Tibial nerve (tissue), 4 donors: ENCODE data around the gene AKT3. TPM values are rescaled to one million over a fixed set of nuclear protein-coding genes. Genes with fewer than 3 reads are reported as not detected.

Source experiments
- DNase-seq, 2 donors: peaks; one replicate each; pipeline ENCODE4 v3.0.0-alpha.2; 2019; ENCODE audit warnings: low spot score in 2 of 2
- H3K27ac ChIP-seq, 4 donors: fragments of 200-600 bp; sonication (generic) in 3 of 4; one replicate each; pipeline ENCODE4 v1.5.1; 2017 to 2019; ENCODE audit warnings: mild to moderate bottlenecking in 1 of 4
- H3K27me3 ChIP-seq, 2 donors: fragments of 200-600 bp; sonication (generic) in 1 of 2; one replicate each; pipeline versions ENCODE4 v1.5.1 to v1.6.0; 2017 to 2019
- H3K36me3 ChIP-seq, 3 donors: fragments of 200-600 bp; sonication (generic); one replicate each; pipeline ENCODE4 v1.5.1; 2018 to 2019
- H3K4me1 ChIP-seq, 4 donors: fragments of 200-600 bp; sonication (generic) in 3 of 4; one replicate each; pipeline ENCODE4 v1.5.1; 2017 to 2019
- H3K4me3 ChIP-seq, 4 donors: fragments of 200-600 bp; sonication (generic) in 3 of 4; one replicate each; pipeline ENCODE4 v1.5.1; 2017 to 2019; ENCODE audit warnings: mild to moderate bottlenecking in 1 of 4, moderate library complexity in 1 of 4
- H3K9me3 ChIP-seq, 4 donors: fragments of 200-600 bp; sonication (generic) in 3 of 4; one replicate each; pipeline ENCODE4 v1.5.1; 2017 to 2019
- CTCF ChIP-seq, 5 experiments: fragments of 200-600 bp in 3 of 5; fragments of 450-650 bp in 2 of 5; sonication (generic) in 3 of 5; IDR thresholded peaks; one replicate each; pipeline ENCODE4 v1.5.1; 2016 to 2019; ENCODE audit warnings: antibody characterized with exemption in 5 of 5, mild to moderate bottlenecking in 3 of 5, moderate library complexity in 2 of 5
- EP300 ChIP-seq, 2 donors: sonication (generic); formaldehyde crosslinking; IDR thresholded peaks; one replicate each; pipeline ENCODE4 v1.6.1; 2017; ENCODE audit warnings: antibody characterized with exemption in 2 of 2, mild to moderate bottlenecking in 1 of 2
- POLR2A ChIP-seq, 2 donors: fragments of 450-650 bp; IDR thresholded peaks; one replicate each; pipeline ENCODE4 v1.6.1; 2017; ENCODE audit warnings: antibody characterized with exemption in 2 of 2, mild to moderate bottlenecking in 2 of 2, moderate library complexity in 2 of 2
- WGBS, 2 donors: methylation state at CpG; one replicate each; pipeline ENCODE4 v1.1.5; 2018; 5-methylcytosine and 5-hydroxymethylcytosine counted together
- total RNA-seq, 4 donors: library from RNA; depleted of rRNA; stranded (reverse); fragments of >200 nt; gene quantifications; one replicate each; pipeline ENCODE4 v1.1.0, GENCODE V29; 2016

Gene AKT3
- total RNA-seq, 4 donors from 2014 or later = 58.8 to 76.0 (median 69.2) TPM

GRCh38 chr1:243628476-243628907 lies 221.6 kb downstream of the AKT3 start:
- TF ChIP-seq EP300 (IDR thresholded peaks at IDR 0.05) (no peak), POLR2A (IDR thresholded peaks at IDR 0.05) (no peak), CTCF (IDR thresholded peaks at IDR 0.05) (no peak)
- Histone ChIP-seq H3K4me1 (peaks cover 0 to 5% (median 0%) of the 10 kb centered on the region in 4 donors), H3K36me3 (peaks cover 0 to 67% (median 0%) of the 10 kb centered on the region in 3 donors), H3K4me3 (no peak overlapping the region), H3K9me3 (peaks cover 0 to 2% (median 0%) of the 10 kb centered on the region in 4 donors), H3K27ac (no peak overlapping the region), H3K27me3 (no peaks in the 10 kb centered on the region)
- no peak for DNase-seq
- 92 to 100% methylated on average over 2 of the region's 2 CpGs for WGBS, 2 donors

GRCh38 chr1:243623841-243624240 lies 226.2 kb downstream of the AKT3 start:
- WGBS, 2 donors = 91% methylated on average over 2 of the region's 2 CpGs

GRCh38 chr1:243621973-243622372 lies 228.1 kb downstream of the AKT3 start:
- TF ChIP-seq EP300 (IDR thresholded peaks at IDR 0.05) (no peak), CTCF (IDR thresholded peaks at IDR 0.05) (no peak), POLR2A (IDR thresholded peaks at IDR 0.05) (no peak)
- Histone ChIP-seq H3K9me3 (no peaks in the 10 kb centered on the region), H3K27ac (no peak overlapping the region), H3K4me3 (no peak overlapping the region), H3K36me3 (peaks cover 0 to 33% (median 0%) of the 10 kb centered on the region in 3 donors), H3K27me3 (no peaks in the 10 kb centered on the region), H3K4me1 (no peaks in the 10 kb centered on the region)
- no peak for DNase-seq
- WGBS, 2 donors = 80 to 85% methylated on average over 2 of the region's 2 CpGs

More at GRCh38 chr1:243623841-243624240, 226.2 kb downstream of the AKT3 start:
- peaks cover 0 to 5% (median 0%) of the 10 kb centered on the region in 4 donors for H3K4me1 ChIP-seq
- H3K9me3 ChIP-seq = no peaks in the 10 kb centered on the region
- DNase-seq = no peak
- TF ChIP-seq EP300 (IDR thresholded peaks at IDR 0.05) (no peak), POLR2A (IDR thresholded peaks at IDR 0.05) (no peak), CTCF (IDR thresholded peaks at IDR 0.05) (no peak)
- H3K4me3 ChIP-seq = no peak overlapping the region
- H3K36me3 ChIP-seq = peaks cover 0 to 44% (median 0%) of the 10 kb centered on the region in 3 donors
- no peaks in the 10 kb centered on the region for H3K27me3 ChIP-seq
- H3K27ac ChIP-seq = no peak overlapping the region

- 94 to 98% methylated on average over 3 of the region's 3 CpGs for WGBS, 2 donors
- Histone ChIP-seq H3K36me3 (peaks cover 0 to 24% (median 0%) of the 10 kb centered on the region in 3 donors), H3K4me3 (no peak overlapping the region), H3K9me3 (no peaks in the 10 kb centered on the region), H3K27me3 (no peaks in the 10 kb centered on the region), H3K27ac (no peak overlapping the region), H3K4me1 (no peaks in the 10 kb centered on the region)
- no peak for TF ChIP-seq POLR2A (IDR thresholded peaks at IDR 0.05)
- TF ChIP-seq EP300 (IDR thresholded peaks at IDR 0.05) = no peak
- no peak for TF ChIP-seq CTCF (IDR thresholded peaks at IDR 0.05)
- DNase-seq = no peak
Observed at GRCh38 chr1:243620096-243620495, 229.9 kb downstream of the AKT3 start.

- H3K4me3 ChIP-seq = no peak overlapping the region
- TF ChIP-seq CTCF (IDR thresholded peaks at IDR 0.05) (no peak), POLR2A (IDR thresholded peaks at IDR 0.05) (no peak), EP300 (IDR thresholded peaks at IDR 0.05) (no peak)
- H3K36me3 ChIP-seq = peaks cover 0 to 39% (median 0%) of the 10 kb centered on the region in 3 donors
- H3K9me3 ChIP-seq = no peaks in the 10 kb centered on the region
- H3K27me3 ChIP-seq = no peaks in the 10 kb centered on the region
- 94 to 96% methylated on average over 2 of the region's 2 CpGs for WGBS, 2 donors
- no peaks in the 10 kb centered on the region for H3K4me1 ChIP-seq
- DNase-seq = no peak
- H3K27ac ChIP-seq = no peak overlapping the region
Observed at GRCh38 chr1:243609698-243610097, 240.3 kb downstream of the AKT3 start.
